CD4-positive, alpha-beta memory T cell (primary cell): ENCODE data around the gene EXPH5. TPM values are rescaled to one million over a fixed set of nuclear protein-coding genes. Genes with fewer than 3 reads are reported as not detected.

Source experiments
- CTCF ChIA-PET: fragments of 350-600 bp; sonication (Branson Sonifier 250); formaldehyde crosslinking; loops from one replicate; lab custom pipeline; 2021; ENCODE audit warnings: inconsistent platforms; ENCODE audit not compliant: partially characterized antibody; lab: Charles Lee
- POLR2A ChIA-PET: fragments of 350-600 bp; sonication (Branson Sonifier 250); formaldehyde crosslinking; loops from one replicate; lab custom pipeline; 2021; ENCODE audit not compliant: partially characterized antibody; lab: Charles Lee
- DNase-seq, 5 donors: peaks; one replicate each; pipeline versions ENCODE4 v3.0.0 to v3.0.0-alpha.2; 2020 to 2022; ENCODE audit warnings: mixed read lengths in 1 of 5
- H3K27ac ChIP-seq: one replicate; pipeline ENCODE4 v1.7.0; 2013; ENCODE audit warnings: low read depth, low read length
- H3K27me3 ChIP-seq: 2 replicates; pipeline ENCODE4 v1.7.0; 2013; ENCODE audit warnings: mild to moderate bottlenecking, low read length, moderate library complexity; ENCODE audit not compliant: insufficient read depth
- H3K36me3 ChIP-seq: 2 replicates; pipeline ENCODE4 v1.7.0; 2013; ENCODE audit warnings: mild to moderate bottlenecking, low read length, moderate library complexity; ENCODE audit not compliant: insufficient read depth
- H3K4me1 ChIP-seq: 2 replicates; pipeline ENCODE4 v1.7.0; 2013; ENCODE audit warnings: mild to moderate bottlenecking, low read length, moderate library complexity; ENCODE audit not compliant: insufficient read depth
- H3K4me3 ChIP-seq, 2 donors: one replicate each; pipeline ENCODE4 v1.7.0; 2013; ENCODE audit warnings: low read length in 2 of 2, mild to moderate bottlenecking in 1 of 2
- H3K9me3 ChIP-seq, 2 donors: one replicate each; pipeline ENCODE4 v1.7.0; 2013; ENCODE audit warnings: low read length in 2 of 2, control low read depth in 1 of 2; ENCODE audit not compliant: control insufficient read depth in 1 of 2
- H3K27ac Mint-ChIP-seq, 7 donors: one replicate each; pipeline ENCODE4 v1.8.0; 2020 to 2021; ENCODE audit warnings: mixed read lengths in 7 of 7, mild to moderate bottlenecking in 6 of 7, inconsistent platforms in 3 of 7, moderate library complexity in 3 of 7
- H3K27me3 Mint-ChIP-seq, 2 donors: one replicate each; pipeline ENCODE4 v1.8.0; 2020 to 2021; ENCODE audit warnings: mixed read lengths in 2 of 2
- H3K36me3 Mint-ChIP-seq, 2 donors: one replicate each; pipeline ENCODE4 v1.8.0; 2020 to 2021; ENCODE audit warnings: mixed read lengths in 2 of 2, inconsistent platforms in 1 of 2, mild to moderate bottlenecking in 1 of 2
- H3K4me1 Mint-ChIP-seq, 4 donors: one replicate each; pipeline ENCODE4 v1.8.0; 2020 to 2021; ENCODE audit warnings: mixed read lengths in 4 of 4, mild to moderate bottlenecking in 1 of 4
- H3K4me3 Mint-ChIP-seq, 8 donors: one replicate each; pipeline ENCODE4 v1.8.0; 2020 to 2021; ENCODE audit warnings: mixed read lengths in 8 of 8, mild to moderate bottlenecking in 7 of 8, moderate library complexity in 6 of 8, inconsistent platforms in 3 of 8
- H3K9me3 Mint-ChIP-seq, 8 donors: one replicate each; pipeline ENCODE4 v1.8.0; 2020 to 2021; ENCODE audit warnings: mixed read lengths in 8 of 8, mild to moderate bottlenecking in 5 of 8, inconsistent platforms in 3 of 8, moderate library complexity in 1 of 8
- intact Hi-C: fragments of 100-400 bp; cut with micrococcal nuclease; formaldehyde crosslinking; loops from one replicate; pipeline ENCODE4 v1.15.1; 2023
- polyA plus RNA-seq, 2 donors: library from polyadenylated mRNA; unstranded; fragments of 300-500 nt; fragmentation: Illumina TruSeq; gene quantifications; one replicate each; pipeline ENCODE4 v1.2.3, GENCODE V29; 2021
- total RNA-seq, 2 experiments: library from RNA; stranded (reverse); gene quantifications; one replicate each; pipeline ENCODE4 v1.2.3, GENCODE V29; 2021

The EXPH5 gene
- total and polyA plus RNA-seq, 4 experiments from 2014 or later = 0.39 to 4.0 (median 1.8) TPM

- intact Hi-C loops = no loop called here
- Histone ChIP-seq H3K4me1 (no peaks in the 10 kb centered on the region), H3K27ac (no peak overlapping the region), H3K36me3 (no peaks in the 10 kb centered on the region), H3K9me3 (no peaks in the 10 kb centered on the region), H3K4me3 (no peak overlapping the region), H3K27me3 (no peaks in the 10 kb centered on the region)
- Mint-ChIP-seq H3K27me3 (peaks cover 5 to 16% of the 10 kb centered on the region in 2 donors), H3K9me3 (peaks cover 0 to 4% (median 0%) of the 10 kb centered on the region in 8 donors), H3K27ac (no peak overlapping the region), H3K36me3 (no peaks in the 10 kb centered on the region), H3K4me3 (no peak overlapping the region), H3K4me1 (peaks cover 0 to 2% (median 0%) of the 10 kb centered on the region in 4 donors)
- ChIA-PET CTCF (no interaction called here), POLR2A (no interaction called here)
- DNase-seq = no peak
Observed at GRCh38 chr11:108580645-108581044, 12.9 kb downstream of the EXPH5 start.

- POLR2A ChIA-PET = no interaction called here
- Mint-ChIP-seq H3K27me3 (peaks cover 5 to 16% of the 10 kb centered on the region in 2 donors), H3K4me1 (peaks cover 0 to 2% (median 0%) of the 10 kb centered on the region in 4 donors), H3K27ac (no peak overlapping the region), H3K36me3 (no peaks in the 10 kb centered on the region), H3K4me3 (no peak overlapping the region), H3K9me3 (peaks cover 0 to 4% (median 0%) of the 10 kb centered on the region in 8 donors)
- H3K4me3 ChIP-seq = no peak overlapping the region
- intact Hi-C loops = no loop called here
- H3K36me3 ChIP-seq = no peaks in the 10 kb centered on the region
- no peak overlapping the region for H3K27ac ChIP-seq
- CTCF ChIA-PET = no interaction called here
- DNase-seq = no peak
- H3K4me1 ChIP-seq = no peaks in the 10 kb centered on the region
- H3K9me3 ChIP-seq = no peaks in the 10 kb centered on the region
- no peaks in the 10 kb centered on the region for H3K27me3 ChIP-seq
Observed at GRCh38 chr11:108580043-108580442, 13.5 kb downstream of the EXPH5 start.

GRCh38 chr11:108576523-108576922, 17.0 kb downstream of the EXPH5 start:
- POLR2A ChIA-PET = no interaction called here
- intact Hi-C loops = no loop called here
- H3K4me1 Mint-ChIP-seq = peaks cover 0 to 2% (median under 1%) of the 10 kb centered on the region in 4 donors

GRCh38 chr11:108574675-108575074, 18.9 kb downstream of the EXPH5 start:
- no peak overlapping the region for H3K4me3 Mint-ChIP-seq
- Histone ChIP-seq H3K4me1 (no peaks in the 10 kb centered on the region), H3K27ac (no peak overlapping the region), H3K27me3 (no peaks in the 10 kb centered on the region), H3K9me3 (no peaks in the 10 kb centered on the region), H3K36me3 (no peaks in the 10 kb centered on the region), H3K4me3 (no peak overlapping the region)
- peaks cover 3 to 14% of the 10 kb centered on the region in 2 donors for H3K27me3 Mint-ChIP-seq
- peaks cover 0 to 8% (median 0%) of the 10 kb centered on the region in 8 donors for H3K9me3 Mint-ChIP-seq
- POLR2A ChIA-PET = no interaction called here
- H3K4me1 Mint-ChIP-seq = peaks cover 0 to 1% (median 0%) of the 10 kb centered on the region in 4 donors
- CTCF ChIA-PET = no interaction called here
- intact Hi-C loops = no loop called here
- H3K27ac Mint-ChIP-seq = no peak overlapping the region
- DNase-seq = no peak
- H3K36me3 Mint-ChIP-seq = no peaks in the 10 kb centered on the region

More at GRCh38 chr11:108576523-108576922, 17.0 kb downstream of the EXPH5 start:
- Histone ChIP-seq H3K9me3 (no peaks in the 10 kb centered on the region), H3K27me3 (no peaks in the 10 kb centered on the region), H3K4me1 (no peaks in the 10 kb centered on the region), H3K36me3 (no peaks in the 10 kb centered on the region), H3K4me3 (no peak overlapping the region), H3K27ac (no peak overlapping the region)
- H3K27ac Mint-ChIP-seq = no peak overlapping the region
- no peak for DNase-seq
- H3K4me3 Mint-ChIP-seq = no peak overlapping the region
- CTCF ChIA-PET = no interaction called here
- peaks cover 0 to 8% (median 0%) of the 10 kb centered on the region in 8 donors for H3K9me3 Mint-ChIP-seq
- peaks cover 5 to 16% of the 10 kb centered on the region in 2 donors for H3K27me3 Mint-ChIP-seq
- H3K36me3 Mint-ChIP-seq = no peaks in the 10 kb centered on the region

- H3K9me3 ChIP-seq = no peaks in the 10 kb centered on the region
- H3K27me3 Mint-ChIP-seq = no peaks in the 10 kb centered on the region
- CTCF ChIA-PET = no interaction called here
Observed at GRCh38 chr11:108571001-108571400, 22.6 kb downstream of the EXPH5 start.

GRCh38 chr11:108569896-108570295, 23.7 kb downstream of the EXPH5 start:
- no peak for DNase-seq
- no peaks in the 10 kb centered on the region for H3K4me1 ChIP-seq
- no peaks in the 10 kb centered on the region for H3K36me3 ChIP-seq
- no peaks in the 10 kb centered on the region for H3K27me3 ChIP-seq
- H3K9me3 ChIP-seq = no peaks in the 10 kb centered on the region
- Mint-ChIP-seq H3K4me1 (peaks cover 0 to 1% (median 0%) of the 10 kb centered on the region in 4 donors), H3K36me3 (no peaks in the 10 kb centered on the region), H3K4me3 (no peak overlapping the region), H3K9me3 (peaks cover 0 to 3% (median 0%) of the 10 kb centered on the region in 8 donors), H3K27me3 (no peaks in the 10 kb centered on the region), H3K27ac (no peak overlapping the region)
- no peak overlapping the region for H3K27ac ChIP-seq
- intact Hi-C loops = no loop called here
- POLR2A ChIA-PET = no interaction called here
- CTCF ChIA-PET = no interaction called here
- no peak overlapping the region for H3K4me3 ChIP-seq

More at GRCh38 chr11:108571001-108571400, 22.6 kb downstream of the EXPH5 start:
- Mint-ChIP-seq H3K36me3 (no peaks in the 10 kb centered on the region), H3K27ac (no peak overlapping the region), H3K4me3 (no peak overlapping the region), H3K4me1 (peaks cover 0 to 1% (median 0%) of the 10 kb centered on the region in 4 donors), H3K9me3 (peaks cover 0 to 4% (median 0%) of the 10 kb centered on the region in 8 donors)
- Histone ChIP-seq H3K4me1 (no peaks in the 10 kb centered on the region), H3K36me3 (no peaks in the 10 kb centered on the region), H3K27me3 (no peaks in the 10 kb centered on the region), H3K27ac (no peak overlapping the region), H3K4me3 (no peak overlapping the region)
- POLR2A ChIA-PET = no interaction called here
- intact Hi-C loops = no loop called here
- no peak for DNase-seq

- no peak overlapping the region for H3K27ac ChIP-seq
- H3K4me1 Mint-ChIP-seq = peaks cover 0 to 1% (median 0%) of the 10 kb centered on the region in 4 donors
- no peaks in the 10 kb centered on the region for H3K36me3 ChIP-seq
- H3K4me3 ChIP-seq = no peak overlapping the region
- ChIA-PET CTCF (no interaction called here), POLR2A (no interaction called here)
- H3K36me3 Mint-ChIP-seq = no peaks in the 10 kb centered on the region
- no peaks in the 10 kb centered on the region for H3K27me3 Mint-ChIP-seq
- H3K4me3 Mint-ChIP-seq = peak overlapping the region in 1 of 8 donors; percentile 7
- intact Hi-C loops = no loop called here
- H3K4me1 ChIP-seq = no peaks in the 10 kb centered on the region
- H3K9me3 ChIP-seq = no peaks in the 10 kb centered on the region
- H3K27ac Mint-ChIP-seq = no peak overlapping the region
- no peaks in the 10 kb centered on the region for H3K27me3 ChIP-seq
- DNase-seq = no peak
- peaks cover 0 to 3% (median 0%) of the 10 kb centered on the region in 8 donors for H3K9me3 Mint-ChIP-seq
Observed at GRCh38 chr11:108568195-108568858, 25.2 kb downstream of the EXPH5 start.
